HepG2 (cell line): ENCODE results near the gene C5. TPM values are rescaled to one million over a fixed set of nuclear protein-coding genes. Genes with fewer than 3 reads are reported as not detected.

Experiments
- ATF5 ChIP-seq: sonication (generic); formaldehyde crosslinking; IDR thresholded peaks from 2 replicates; pipeline ENCODE4 v1.4.0; 2020; ENCODE audit warnings: mild to moderate bottlenecking, low read depth, missing genetic modification reagents
- ATF6 ChIP-seq: sonication (generic); formaldehyde crosslinking; conservative IDR thresholded peaks from 2 replicates; pipeline ENCODE4 v1.4.0; 2020; ENCODE audit warnings: missing genetic modification reagents
- CEBPB ChIP-seq: IDR thresholded peaks from 2 replicates; pipeline ENCODE4 v1.6.1; 2011; ENCODE audit warnings: low read depth, low read length, improper control_type of control experiment, borderline replicate concordance
- CEBPZ ChIP-seq: IDR thresholded peaks from 2 replicates; pipeline ENCODE4 v1.6.1; 2012; ENCODE audit warnings: low read length, improper control_type of control experiment
- HNF4A ChIP-seq: sonication (generic); formaldehyde crosslinking; IDR thresholded peaks from 2 replicates; pipeline ENCODE4 v1.4.0; 2020; ENCODE audit warnings: missing genetic modification reagents
- HOXA3 ChIP-seq: sonication (generic); formaldehyde crosslinking; IDR thresholded peaks from 2 replicates; pipeline ENCODE4 v1.5.0; 2020; ENCODE audit warnings: missing genetic modification reagents
- HOXD1 ChIP-seq: sonication (generic); formaldehyde crosslinking; IDR thresholded peaks from 2 replicates; pipeline ENCODE4 v1.5.0; 2020; ENCODE audit warnings: missing genetic modification reagents
- NCOR1 ChIP-seq: fragments of 200-600 bp; sonication (generic); IDR thresholded peaks from 2 replicates; pipeline ENCODE4 v1.7.0; 2017; ENCODE audit warnings: antibody characterized with exemption, low read length, borderline replicate concordance
- PATZ1 ChIP-seq: sonication (generic); formaldehyde crosslinking; IDR thresholded peaks from 2 replicates; pipeline ENCODE4 v1.4.0; 2020; ENCODE audit warnings: missing genetic modification reagents
- PAXIP1 ChIP-seq: sonication (generic); formaldehyde crosslinking; conservative IDR thresholded peaks from 2 replicates; pipeline ENCODE4 v1.4.0; 2020; ENCODE audit warnings: mild to moderate bottlenecking, missing genetic modification reagents, moderate library complexity
- PTBP1 ChIP-seq: fragments of 200-400 bp; formaldehyde crosslinking; IDR thresholded peaks from 2 replicates; pipeline ENCODE4 v1.6.1; 2018; ENCODE audit warnings: low read length, low read depth; ENCODE audit not compliant: poor library complexity, severe bottlenecking
- RFXANK ChIP-seq: IDR thresholded peaks from 2 replicates; pipeline ENCODE4 v1.6.1; 2016
- SMC3 ChIP-seq: IDR thresholded peaks from 2 replicates; pipeline ENCODE4 v1.6.1; 2011; ENCODE audit warnings: low read length, improper control_type of control experiment
- TBP ChIP-seq: sonication (generic); formaldehyde crosslinking; IDR thresholded peaks from 2 replicates; pipeline ENCODE4 v1.5.0; 2020; ENCODE audit warnings: missing genetic modification reagents
- ZBTB25 ChIP-seq: IDR thresholded peaks from 2 replicates; pipeline ENCODE4 v1.6.1; 2018; ENCODE audit warnings: missing genetic modification reagents
- ZFP37 ChIP-seq: sonication (generic); formaldehyde crosslinking; IDR thresholded peaks from 2 replicates; pipeline ENCODE4 v1.4.0; 2020; ENCODE audit warnings: missing genetic modification reagents, borderline replicate concordance
- ZNF232 ChIP-seq: sonication (generic); formaldehyde crosslinking; IDR thresholded peaks from 2 replicates; pipeline ENCODE4 v1.4.0; 2020; ENCODE audit warnings: missing genetic modification reagents, borderline replicate concordance
- ZNF780A ChIP-seq: sonication (generic); formaldehyde crosslinking; IDR thresholded peaks from 2 replicates; pipeline ENCODE4 v1.8.0; 2022; ENCODE audit warnings: mild to moderate bottlenecking, missing genetic modification reagents, moderate library complexity
- polyA plus RNA-seq, 8 experiments: library from polyadenylated mRNA; depleted of rRNA in 3 of 8; stranded (reverse) in 7 of 8; unstranded in 1 of 8; fragments of >200 nt; fragmentation: Illumina TruSeq in 4 of 8; extraction: Trizol in 4 of 8; gene quantifications; 2 replicates each; pipeline versions ENCODE4 v1.2.1 to v1.2.3, GENCODE V29; 2011 to 2016; ENCODE audit warnings: low read depth in 4 of 8, missing spikeins in 1 of 8, mixed read lengths in 1 of 8; ENCODE audit not compliant: insufficient read depth in 1 of 8
- total RNA-seq, 5 experiments: library from RNA; depleted of rRNA; stranded (reverse); fragments of >200 nt; fragmentation: Illumina TruSeq; extraction: Trizol; gene quantifications; 2 replicates each; pipeline ENCODE4 v1.2.3, GENCODE V29; 2016; ENCODE audit warnings: low read depth in 1 of 5

Gene C5
- total and polyA plus RNA-seq, 2 of the 13 experiments (the other 11 are each of a cell fraction or from before 2014, with no cell fraction given) = 57.6 to 192 TPM

GRCh38 chr9:121053544-121053943 is 3.5 kb upstream of the C5 start (continued):
- TF ChIP-seq CEBPZ = no peak
- no peak for TF ChIP-seq SMC3
- TF ChIP-seq ATF5 = no peak
- peak; percentile 88 for TF ChIP-seq PATZ1 (CRISPR knock-in tag)
- peak; percentile 97 for TF ChIP-seq HNF4A (CRISPR knock-in tag)
- TF ChIP-seq ZFP37 (CRISPR knock-in tag) = peak; percentile 84; the same call in 1 of the 2 replicates
- no peak for TF ChIP-seq RFXANK (CRISPR knock-in tag)
- TF ChIP-seq PTBP1 = no peak
- peak; percentile 82 for TF ChIP-seq PAXIP1 (CRISPR knock-in tag)
- TF ChIP-seq CEBPB = no peak
- 0 out of 2 replicates have a peak, but pooled peaks have one; percentile 26 for TF ChIP-seq ZNF780A (CRISPR knock-in tag)
- TF ChIP-seq HOXA3 (CRISPR knock-in tag) = peak; percentile 80
- no peak for TF ChIP-seq TBP (CRISPR knock-in tag)
- peak; percentile 68 for TF ChIP-seq NCOR1
- TF ChIP-seq ATF6 (CRISPR knock-in tag) = no peak
- no peak for TF ChIP-seq HOXD1
- TF ChIP-seq ZBTB25 (CRISPR knock-in tag) = no peak
- TF ChIP-seq ZNF232 = no peak
